ENCODE measurements around the gene ACKR3.

DNA sequence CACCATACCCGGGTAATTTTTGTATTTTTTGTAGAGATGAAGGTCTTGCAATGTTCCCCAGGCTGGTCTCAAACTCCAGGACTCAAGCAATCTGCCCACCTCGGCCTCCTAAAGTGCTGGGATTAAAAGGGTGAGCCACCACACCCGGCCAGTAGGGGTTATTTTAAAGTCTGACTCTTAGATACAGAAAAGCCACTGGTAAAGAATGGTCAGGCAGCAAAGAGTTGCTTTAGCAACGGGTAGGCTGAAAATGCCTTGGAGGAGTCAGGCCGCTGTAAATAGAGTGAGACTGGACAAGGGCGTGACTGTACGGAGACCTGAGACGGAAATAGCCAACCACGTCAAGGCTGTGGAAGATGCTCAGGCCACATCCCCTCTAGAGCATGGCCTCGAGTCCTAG, 54.2 kb downstream of the ACKR3 start:
- TF ChIP-seq POLR2A (IDR thresholded peaks at IDR 0.05): no peak
- TF ChIP-seq, protein P1, sequence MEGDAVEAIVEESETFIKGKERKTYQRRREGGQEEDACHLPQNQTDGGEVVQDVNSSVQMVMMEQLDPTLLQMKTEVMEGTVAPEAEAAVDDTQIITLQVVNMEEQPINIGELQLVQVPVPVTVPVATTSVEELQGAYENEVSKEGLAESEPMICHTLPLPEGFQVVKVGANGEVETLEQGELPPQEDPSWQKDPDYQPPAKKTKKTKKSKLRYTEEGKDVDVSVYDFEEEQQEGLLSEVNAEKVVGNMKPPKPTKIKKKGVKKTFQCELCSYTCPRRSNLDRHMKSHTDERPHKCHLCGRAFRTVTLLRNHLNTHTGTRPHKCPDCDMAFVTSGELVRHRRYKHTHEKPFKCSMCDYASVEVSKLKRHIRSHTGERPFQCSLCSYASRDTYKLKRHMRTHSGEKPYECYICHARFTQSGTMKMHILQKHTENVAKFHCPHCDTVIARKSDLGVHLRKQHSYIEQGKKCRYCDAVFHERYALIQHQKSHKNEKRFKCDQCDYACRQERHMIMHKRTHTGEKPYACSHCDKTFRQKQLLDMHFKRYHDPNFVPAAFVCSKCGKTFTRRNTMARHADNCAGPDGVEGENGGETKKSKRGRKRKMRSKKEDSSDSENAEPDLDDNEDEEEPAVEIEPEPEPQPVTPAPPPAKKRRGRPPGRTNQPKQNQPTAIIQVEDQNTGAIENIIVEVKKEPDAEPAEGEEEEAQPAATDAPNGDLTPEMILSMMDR (IDR thresholded peaks at IDR 0.05 in 4 of 5, conservative IDR thresholded peaks at IDR 0.05 in 1 of 5): no peak

Measured in gastrocnemius medialis (tissue), 4 donors.